ENCODE results near the gene LMF2.
A peak's percentile ranks its signal among the peaks of the same experiment; 100 is the strongest.

The LMF2 gene

DNA sequence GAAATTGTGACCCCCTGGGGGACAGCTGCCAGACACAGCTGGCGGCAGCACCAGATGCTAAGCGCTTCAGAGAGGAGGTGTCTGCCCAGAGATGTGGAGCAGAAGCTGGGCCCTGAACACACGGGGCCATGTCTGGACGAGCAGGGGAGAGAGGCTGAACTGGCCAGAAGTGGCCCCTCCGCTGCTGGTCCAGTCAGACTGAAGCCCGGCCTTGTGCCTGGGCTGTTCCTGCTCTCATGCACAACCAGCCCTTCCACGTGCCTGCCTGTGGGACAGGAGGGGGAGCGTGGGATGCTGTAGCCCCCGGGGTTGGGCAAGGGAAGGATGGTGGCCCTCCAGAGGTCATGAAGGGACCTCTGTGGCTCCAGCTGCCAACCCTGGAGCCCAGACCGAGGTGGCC is 24.4 kb downstream of the LMF2 start:
- DNase-seq (ENCODE audit: low spot score): no peak

DNA sequence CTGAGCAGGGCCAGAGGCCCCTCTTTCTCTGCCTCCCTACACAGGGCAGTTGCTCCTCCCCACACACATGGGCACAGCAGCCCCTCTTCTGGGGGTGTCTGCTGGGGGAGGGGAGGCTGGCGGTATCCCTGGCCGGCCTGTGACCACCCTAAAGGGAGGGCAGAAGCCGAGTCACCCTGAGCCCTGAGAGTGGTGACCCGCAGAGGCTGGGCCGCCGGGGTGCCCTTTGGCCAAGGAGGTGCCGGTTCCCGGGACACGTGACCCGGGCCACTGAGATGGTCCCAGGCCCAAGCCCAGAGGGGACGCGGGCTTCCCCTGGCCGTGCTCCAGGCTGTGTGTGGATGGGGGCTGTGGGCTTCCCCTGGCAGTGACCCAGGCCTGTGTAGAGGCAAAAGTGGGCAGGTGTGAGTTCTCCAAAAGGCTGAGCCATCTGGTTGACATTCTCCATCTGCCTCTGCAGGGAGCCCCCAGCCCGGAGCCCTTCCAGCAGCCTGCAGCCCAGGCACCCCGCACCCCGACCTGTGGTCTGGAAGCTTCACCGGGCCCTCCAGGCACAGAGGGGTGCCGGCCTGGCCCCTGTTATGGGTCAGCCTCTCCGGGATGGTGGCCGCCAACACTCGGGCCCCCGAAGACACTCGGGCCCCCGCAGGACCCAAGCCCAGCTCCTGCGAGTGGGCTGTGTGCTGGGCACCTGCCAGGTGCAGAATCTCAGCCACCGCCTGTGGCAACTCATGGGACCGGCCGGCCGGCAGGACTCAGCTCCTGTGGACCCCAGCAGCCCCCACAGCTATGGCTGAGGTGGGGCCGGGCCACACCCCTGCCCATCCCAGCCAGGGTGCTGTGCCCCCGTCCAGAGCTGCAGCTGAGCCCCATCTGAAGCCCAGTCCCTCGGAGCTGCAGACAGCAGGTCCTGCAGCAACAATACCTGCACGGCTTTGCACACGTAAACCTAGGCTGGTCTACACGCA is 25.1 kb downstream of the LMF2 start:
- no peak for DNase-seq (ENCODE audit: low spot score)

DNA sequence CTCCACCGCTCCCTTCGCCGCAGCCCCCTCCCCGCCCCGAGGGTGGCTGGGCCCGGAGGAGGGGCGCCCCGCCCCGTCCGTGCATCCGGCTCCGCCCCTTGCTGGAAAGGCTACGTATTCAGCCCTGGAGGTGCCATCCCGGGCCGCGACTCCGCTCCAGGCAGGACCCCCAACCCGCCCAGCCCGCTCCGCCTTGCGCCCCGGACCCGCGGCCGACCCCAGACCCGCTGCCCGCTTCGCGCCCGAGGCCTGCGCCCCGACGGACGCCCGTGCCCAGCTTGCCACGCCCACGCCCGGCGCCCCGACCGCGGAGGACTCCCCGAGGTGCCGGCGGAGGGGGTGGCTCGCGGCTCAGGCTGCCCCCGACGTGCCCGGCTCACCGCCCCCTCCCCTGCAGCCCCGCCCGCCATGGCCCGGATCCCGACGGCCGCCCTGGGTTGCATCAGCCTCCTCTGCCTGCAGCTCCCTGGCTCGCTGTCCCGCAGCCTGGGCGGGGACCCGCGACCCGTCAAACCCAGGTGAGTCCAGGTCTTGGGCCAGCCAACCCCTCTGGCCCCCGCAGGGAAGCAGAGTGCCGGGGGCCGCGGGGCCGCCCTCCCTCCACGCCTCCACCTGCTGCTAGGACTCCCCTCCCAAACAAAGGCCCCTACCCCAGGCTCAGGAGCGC is 25.9 kb downstream of the LMF2 start, which contains the start of gene ADM2:
ADM2 (plus strand) TSS at position 104 of the 667 bp plus-strand sequence; CDS start at position 409, 305 bp downstream.
- no peak for DNase-seq (ENCODE audit: low spot score)

DNA sequence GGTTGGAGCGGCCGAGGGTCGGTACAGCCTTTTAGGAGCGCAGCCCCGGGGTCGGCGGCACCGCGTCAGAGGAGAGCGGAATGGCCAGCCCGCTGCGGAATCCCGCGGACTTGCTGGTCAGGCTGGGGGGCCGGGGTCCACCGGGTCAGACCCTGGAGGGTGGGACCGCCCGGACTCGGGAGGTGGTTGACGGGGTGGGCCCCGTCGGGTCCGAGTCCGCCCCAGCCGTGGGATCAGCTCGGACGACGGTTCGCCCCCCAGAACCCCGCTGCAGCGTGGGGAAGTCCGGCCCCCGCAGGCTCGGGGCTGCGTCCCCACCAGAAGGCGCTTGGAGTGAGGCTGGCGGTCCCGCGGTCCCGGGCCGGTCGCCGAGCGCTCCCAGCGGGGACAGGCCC is 26.5 kb downstream of the LMF2 start:
- no peak for DNase-seq (ENCODE audit: low spot score)

DNA sequence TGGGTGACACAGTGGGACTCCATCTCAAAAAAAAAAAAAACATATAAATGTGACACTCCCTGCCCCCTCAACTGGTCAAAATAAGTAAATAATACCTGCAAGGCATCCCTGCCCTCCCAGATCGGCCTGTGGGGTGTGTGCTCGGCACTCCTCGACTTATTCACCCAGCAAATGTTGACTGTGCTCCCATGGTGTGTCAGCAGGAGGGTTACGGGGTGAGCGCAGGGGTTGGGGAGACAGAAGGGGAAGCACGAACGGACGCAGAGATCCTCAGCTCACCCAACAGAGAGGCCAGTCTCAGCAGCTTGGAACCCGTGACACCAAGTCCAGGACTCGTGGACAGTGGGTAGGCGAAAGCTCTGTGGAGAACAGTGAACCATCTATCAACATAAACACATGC is 27.8 kb downstream of the LMF2 start:
- no peak for DNase-seq (ENCODE audit: low spot score)

DNA sequence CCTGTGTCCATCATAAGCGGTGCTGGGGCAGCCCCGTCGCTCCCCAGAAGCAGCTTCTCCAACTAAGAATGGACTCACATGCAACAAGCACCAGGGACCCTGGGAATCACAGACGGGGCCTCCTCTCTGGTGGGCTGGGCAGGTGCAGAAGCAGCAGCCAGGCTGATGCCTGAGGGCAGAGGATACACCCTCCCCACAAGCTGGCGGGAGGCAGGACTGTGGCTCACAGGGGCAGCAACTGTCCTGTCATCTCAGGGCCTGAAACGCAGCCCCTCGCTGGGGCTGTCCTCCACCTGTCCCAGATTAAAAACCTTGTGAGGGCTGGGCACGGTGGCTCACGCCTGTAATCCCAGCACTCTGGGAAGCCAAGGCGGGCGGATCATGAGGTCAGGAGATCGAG is 29.6 kb downstream of the LMF2 start:
- no peak for DNase-seq (ENCODE audit: low spot score)

DNA sequence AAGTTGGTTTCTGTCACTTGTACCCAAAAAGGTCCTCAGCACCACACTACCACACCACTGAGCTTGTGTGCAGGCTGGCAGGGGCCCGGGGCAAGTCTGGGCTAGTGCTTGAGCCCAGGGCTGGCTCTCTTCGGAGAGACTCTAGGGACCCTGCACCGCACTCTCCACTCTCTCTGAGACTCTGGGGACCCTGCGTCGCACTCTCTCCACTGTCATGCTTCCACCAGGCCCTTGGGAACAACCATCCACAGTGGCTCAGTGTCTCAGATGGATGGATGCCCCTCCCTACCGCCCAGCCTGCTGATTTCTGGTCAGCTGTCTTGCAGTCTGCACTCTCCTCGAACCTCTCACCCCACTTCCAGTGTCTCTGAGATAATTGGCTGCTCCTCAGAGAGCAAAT is 30.6 kb downstream of the LMF2 start:
- DNase-seq (ENCODE audit: low spot score): no peak

DNA sequence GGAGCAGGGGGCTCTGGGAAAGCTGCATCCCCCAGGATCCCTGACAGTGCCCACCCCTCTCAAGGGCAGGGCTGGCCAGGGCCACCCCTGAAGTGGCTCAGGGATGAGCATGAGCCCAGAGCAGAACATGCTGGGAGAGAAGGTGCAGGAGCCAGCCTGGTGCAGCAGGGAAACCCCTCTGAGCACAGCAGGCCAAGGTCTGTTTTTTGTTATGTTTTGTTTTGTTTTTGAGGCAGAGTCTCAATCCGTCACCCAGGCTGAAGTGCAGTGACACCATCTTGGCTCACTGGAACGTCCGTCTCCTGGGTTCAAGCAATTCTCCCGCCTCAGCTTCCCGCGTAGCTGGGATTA is 31.9 kb downstream of the LMF2 start:
- no peak for DNase-seq (ENCODE audit: low spot score)

DNA sequence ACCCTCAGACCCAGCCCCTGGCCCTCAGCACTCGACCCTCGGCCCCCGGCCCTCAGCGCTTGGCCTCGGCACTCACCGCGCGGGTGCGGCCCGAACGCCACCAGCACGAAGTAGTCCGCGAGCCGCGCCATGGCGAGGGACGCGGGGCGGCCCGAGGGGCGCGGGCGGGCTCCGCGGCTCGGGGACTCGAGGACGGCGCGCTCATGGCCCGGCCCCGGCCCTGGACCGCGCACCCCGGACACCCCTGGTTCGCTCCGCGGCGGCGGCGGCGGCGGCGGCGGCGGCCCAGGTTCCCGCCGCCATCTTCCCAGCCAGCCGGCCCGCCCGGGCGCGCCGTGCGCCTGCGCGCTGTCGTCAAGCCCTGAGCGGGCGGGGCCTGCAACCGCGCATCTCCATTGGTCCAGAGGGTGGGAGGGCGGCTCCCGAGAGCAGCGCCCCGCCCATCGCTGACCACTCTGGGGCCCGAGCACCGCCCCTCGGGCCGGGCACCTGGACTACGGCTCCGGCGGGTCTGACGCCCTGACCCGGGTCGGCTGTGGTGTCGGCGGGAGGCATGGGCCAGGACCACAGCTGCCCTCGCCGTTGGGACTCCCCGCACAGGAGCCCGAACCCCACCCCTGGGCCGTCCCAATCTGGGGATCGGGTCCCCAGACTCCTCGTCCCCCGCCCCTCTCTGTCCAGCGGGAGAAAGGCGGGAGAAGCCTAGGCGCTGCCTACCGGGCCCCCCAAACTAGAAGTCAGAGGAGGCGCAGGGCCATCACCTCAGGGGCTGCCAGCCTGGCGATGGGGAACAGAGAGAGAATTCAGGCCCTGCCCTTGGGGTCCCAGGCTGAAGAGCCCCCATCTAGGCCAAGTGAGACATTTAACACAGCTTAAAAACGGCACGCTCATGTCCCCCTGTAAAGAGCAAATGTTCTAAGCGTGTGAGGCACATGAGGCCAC is 32.5 kb downstream of the LMF2 start, which contains the start of gene SBF1:
SBF1 (minus strand) TSS at position 326 of the 942 bp plus-strand sequence; CDS start at position 131, 195 bp downstream.
- DNase-seq (ENCODE audit: low spot score): peak; percentile 91

DNA sequence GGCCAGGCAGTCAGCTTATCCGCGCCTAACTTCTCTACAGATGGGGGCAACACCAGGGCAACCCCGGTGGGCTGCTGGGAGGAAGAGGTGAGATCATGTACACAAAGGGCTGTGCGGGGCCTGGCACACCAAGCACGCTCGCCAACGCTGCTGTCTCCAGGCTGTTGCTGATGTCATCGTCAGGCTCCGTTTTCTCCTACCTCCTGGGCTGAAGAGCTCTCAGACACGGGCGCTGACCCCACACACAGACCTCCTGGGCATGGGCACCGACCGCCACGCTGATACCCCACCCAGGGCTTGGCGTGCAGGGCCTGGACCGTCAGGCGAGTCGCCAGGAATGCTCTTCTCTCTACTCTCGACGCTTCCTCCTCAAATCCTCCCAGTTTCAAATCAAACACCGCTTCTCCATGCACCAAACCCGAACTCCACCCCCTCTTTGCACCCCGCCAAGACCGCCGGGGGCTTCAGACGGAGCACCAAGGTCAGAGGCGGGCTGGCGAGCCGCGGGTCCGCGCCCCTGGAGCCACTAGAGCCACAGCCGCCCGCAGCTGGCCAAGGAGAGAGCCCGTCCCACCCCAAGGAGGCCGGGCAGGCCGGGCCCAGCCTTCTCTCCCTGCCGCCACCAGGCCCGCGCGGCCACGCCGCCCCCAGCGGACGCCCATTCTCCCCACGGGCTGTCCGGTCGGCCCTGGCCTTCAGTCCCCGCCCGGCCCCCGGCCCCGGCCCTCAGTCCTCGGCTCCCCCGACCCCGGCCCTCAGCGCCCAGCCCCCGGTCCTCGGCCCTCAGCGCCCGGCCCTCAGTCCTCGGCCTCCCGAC is 33.4 kb downstream of the LMF2 start:
- DNase-seq (ENCODE audit: low spot score): no peak

DNA sequence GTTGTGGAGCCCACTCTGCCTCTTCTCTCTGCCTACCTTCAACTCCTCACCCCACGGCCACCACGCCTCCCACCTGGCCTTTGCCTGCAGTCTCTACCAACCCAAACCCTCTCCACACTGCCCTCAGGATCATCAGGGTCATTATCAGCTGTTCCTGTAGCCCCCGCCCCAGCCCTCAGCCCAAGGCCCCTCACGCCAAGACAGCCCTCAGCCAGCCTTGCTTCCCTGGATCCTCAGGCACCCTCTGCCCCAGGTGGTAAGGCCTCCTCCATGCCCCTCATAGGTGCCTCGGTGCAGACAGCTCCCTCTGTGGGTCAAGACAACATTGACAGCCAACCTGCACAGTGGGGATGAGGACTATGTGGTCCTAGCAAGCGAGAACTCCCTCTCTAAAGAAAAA is 34.4 kb downstream of the LMF2 start:
- peak; percentile 28 for DNase-seq (ENCODE audit: low spot score)

DNA sequence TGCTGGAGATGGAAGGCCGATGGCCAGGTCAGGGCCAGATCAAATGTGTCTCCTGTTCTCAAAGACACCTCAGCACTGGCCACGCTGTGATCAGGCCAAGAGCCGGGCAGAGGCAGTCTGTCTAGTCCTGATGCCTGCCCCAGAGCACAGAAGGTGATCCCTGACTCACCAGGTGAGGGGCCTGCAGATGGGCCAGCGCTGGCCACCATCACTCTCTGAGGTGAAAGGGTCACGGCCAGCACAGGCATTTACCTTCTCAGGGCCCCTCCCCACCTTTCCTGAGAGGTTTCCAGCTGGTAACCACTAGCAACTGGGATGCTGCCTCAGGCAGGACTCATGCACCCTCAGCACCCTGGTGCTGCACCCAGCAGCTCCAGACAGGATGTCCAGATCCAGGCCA is 35.5 kb downstream of the LMF2 start:
- no peak for DNase-seq (ENCODE audit: low spot score)

DNA sequence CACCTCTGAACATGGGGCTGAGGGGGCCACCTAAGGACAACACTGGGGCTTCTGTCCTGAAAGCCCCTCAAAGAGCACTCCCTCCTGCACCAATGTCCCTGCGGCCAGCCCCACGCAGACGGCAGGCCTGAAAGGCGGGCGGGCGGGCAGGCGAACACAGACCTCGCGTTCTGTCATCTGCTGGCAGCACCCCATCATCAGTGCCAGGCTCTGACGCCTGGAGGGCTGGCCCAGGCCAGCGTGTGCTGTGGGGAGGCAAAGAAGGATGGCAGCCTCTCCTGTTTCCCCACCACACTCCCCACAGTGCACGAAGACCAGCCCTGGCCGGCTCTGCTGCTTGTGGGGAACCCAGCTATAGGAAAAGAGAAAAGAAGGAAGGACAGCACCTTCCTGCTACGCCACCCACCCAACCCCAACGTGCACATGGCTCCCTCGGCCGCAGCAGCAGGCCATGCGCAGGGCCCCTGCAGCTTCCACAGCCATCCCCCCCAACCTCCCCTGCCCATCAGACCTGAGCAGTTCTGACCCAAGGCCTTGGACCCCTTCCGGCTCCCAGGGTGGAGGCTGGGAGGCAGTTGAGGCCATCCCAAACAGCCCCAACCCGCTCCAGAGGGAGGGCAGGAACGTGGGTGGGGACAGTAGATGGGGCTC is 36.2 kb downstream of the LMF2 start:
- no peak for DNase-seq (ENCODE audit: low spot score)

DNA sequence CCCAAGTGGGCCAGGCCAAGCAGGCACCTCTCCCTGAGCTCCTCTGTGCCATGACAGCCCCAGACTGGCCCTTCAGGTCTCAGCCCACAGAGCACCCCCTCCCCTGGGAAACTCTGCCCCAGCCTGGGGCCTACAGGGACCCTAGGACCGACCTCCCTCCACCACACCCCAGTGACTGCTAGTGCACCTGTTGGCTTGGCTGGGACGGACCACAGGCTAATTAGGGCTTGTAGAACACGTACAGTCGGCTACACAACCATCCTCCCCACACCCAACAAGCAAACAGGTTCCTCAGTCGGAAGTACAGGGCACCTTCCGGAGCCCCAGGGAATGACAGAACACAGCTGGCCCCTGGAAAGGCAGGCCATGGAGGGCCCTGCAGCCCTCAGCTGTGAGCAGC is 37.0 kb downstream of the LMF2 start:
- DNase-seq (ENCODE audit: low spot score): no peak

DNA sequence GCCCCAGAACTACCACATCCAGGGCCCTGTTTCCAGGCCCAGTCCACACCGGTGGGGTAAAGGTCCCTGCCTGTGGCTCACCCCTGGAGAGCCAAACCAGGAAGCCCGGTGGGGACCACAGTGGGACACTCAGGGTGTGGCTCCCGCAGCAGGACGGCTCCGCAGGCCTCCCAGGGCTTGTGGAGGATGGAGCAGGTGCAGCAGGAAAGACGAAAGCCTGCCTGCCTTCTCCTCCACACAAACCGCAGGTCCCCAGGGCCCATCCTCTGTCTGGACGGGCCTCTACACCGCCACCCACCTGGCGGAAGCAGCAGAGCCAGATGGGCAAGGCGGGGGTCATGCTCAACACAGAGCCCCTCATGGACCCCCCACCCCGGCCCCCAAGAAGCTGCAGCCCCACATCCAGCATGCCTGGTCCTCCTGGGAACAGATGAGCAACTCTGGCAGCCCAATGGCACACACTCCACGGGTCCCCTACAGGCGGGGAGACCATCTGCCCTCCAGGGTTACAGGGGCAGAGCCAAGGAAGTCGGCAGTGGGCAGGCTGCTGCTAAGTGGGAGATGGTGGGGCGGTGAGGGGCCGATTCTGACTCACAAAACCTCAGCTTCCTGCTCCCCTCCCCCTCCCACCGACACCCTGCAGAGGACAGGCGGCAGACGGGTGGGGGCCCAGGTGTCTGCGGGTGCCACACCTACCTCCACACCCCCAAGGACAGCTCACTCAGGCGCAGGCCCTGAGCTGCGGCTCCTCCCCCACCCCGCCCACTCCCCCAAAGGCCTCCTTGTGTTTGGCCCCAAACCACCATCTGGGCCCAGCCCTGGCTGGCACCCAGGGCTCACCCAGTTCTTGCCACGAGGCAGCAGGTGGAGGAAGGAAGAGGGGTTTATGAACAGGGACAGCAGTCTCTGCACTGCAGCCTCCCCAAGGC is 37.9 kb downstream of the LMF2 start:
- DNase-seq (ENCODE audit: low spot score): peak; percentile 32

DNA sequence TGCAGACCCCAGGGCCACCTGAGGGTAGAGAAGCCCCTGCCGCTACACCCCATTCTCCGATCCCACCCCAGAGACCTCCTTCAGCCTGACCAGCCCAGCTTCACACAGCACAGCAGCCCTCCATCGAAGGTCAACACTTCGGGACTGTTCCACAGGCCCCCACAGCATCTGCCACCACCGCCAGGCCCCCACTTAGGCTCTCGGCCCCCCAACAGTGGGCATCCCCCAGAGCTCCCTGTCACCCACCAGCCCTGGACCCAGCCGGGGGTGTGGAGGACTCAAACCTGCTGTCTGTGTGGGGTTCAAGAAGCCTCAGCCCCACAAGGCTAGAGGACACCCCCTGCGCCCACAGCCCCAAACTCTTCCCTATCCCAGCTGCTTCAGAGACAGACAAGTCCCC is 38.9 kb downstream of the LMF2 start:
- no peak for DNase-seq (ENCODE audit: low spot score)

DNA sequence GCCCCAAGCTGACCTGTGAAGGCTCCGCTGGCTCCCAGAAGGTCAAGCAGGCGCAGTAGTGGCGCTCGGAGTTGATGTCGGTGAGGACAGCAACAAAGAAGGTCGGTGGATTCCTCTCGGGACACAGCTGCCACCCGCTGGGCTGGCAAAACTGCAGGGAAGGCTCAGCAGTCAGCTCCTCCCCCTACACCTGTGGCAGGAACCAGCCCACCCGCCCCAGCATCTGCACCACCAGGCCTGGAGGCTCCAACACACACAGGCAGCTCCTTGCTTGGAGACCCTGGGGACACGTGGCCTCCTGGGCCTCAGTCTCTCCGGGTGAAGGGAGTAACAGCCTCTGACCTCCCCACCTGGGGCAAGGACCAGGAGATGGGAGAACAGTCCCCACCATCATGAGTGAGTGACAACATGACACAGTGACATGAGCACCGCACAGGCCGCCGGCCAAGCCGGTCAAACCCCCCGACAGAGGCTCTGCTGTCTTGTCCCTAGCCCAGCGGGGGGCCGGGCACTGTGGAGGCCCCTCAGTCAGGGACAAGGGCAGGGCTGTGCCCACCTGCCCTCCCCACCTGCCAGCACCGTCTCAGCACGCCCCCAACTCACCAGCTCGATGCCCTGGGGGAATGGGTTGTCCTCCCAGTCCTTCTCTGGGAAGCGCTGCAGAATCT is 39.6 kb downstream of the LMF2 start:
- no peak for DNase-seq (ENCODE audit: low spot score)

DNA sequence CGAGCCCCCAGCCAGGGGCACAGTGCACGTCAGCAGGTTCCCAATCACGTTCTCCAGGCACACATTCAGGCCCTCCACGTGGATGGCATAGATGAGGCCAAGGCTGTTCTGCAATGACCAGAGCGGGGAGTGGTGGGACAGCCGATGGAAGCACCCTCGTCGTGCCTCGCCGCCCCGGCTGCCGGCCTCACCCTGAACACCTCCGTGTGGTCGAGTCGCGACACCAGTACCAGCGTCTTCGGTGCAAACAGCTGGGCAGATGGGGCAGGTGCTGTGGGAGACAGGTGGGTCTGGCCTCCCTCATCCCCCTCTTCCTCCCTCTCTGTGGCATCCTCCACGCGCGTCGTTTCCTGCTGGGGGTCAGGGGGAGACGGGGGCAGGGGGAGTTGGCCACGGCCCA is 40.2 kb downstream of the LMF2 start:
- DNase-seq (ENCODE audit: low spot score): no peak
